PC-3 (cell line): ENCODE results near the gene ZNF507. TPM values are rescaled to one million over a fixed set of nuclear protein-coding genes. Genes with fewer than 3 reads are reported as not detected.

ENCODE experiments used
- ATAC-seq: fragments of 200-7000 bp; cut with Tn5 transposase; 2 replicates; pipeline ENCODE4 v1.9.1; 2020; ENCODE audit warnings: mild to moderate bottlenecking, moderate library complexity
- BruUV-seq: library from RNA; stranded (reverse); fragments of 400-500 nt; replicated peaks from 2 replicates; lab custom pipeline; 2021; lab: Mats Ljungman, UMichigan
- CTCF ChIA-PET: fragments of 300-600 bp; sonication (Branson Sonifier 250); formaldehyde crosslinking; loops from one replicate; lab custom pipeline; 2022; ENCODE audit warnings: antibody characterized with exemption; lab: Charles Lee
- POLR2A ChIA-PET: fragments of 300-600 bp; sonication (Branson Sonifier 250); formaldehyde crosslinking; loops from one replicate; lab custom pipeline; 2022; ENCODE audit warnings: antibody characterized with exemption; ENCODE audit not compliant: unreplicated experiment; lab: Charles Lee
- DNase-seq: peaks from one replicate; pipeline ENCODE4 v3.0.0-alpha.2; 2015
- H2AFZ ChIP-seq: fragments of 300-600 bp; sonication (generic); 2 replicates; pipeline ENCODE4 v1.6.0; 2016; ENCODE audit warnings: antibody characterized with exemption, low read length
- H3F3A ChIP-seq: fragments of 300-600 bp; sonication (generic); one replicate; pipeline ENCODE4 v1.6.0; 2017; ENCODE audit warnings: antibody characterized with exemption, low read length, control low read depth, mild to moderate bottlenecking; ENCODE audit not compliant: unreplicated experiment
- H3K27ac ChIP-seq: fragments of 300-600 bp; sonication (generic); 2 replicates; pipeline ENCODE4 v1.5.1; 2016; ENCODE audit warnings: mild to moderate bottlenecking, low read length
- H3K27me3 ChIP-seq: fragments of 300-600 bp; sonication (generic); 2 replicates; pipeline ENCODE4 v1.6.1; 2016; ENCODE audit warnings: low read length, mixed read lengths
- H3K36me3 ChIP-seq: fragments of 300-600 bp; sonication (generic); 2 replicates; pipeline ENCODE4 v1.6.1; 2016; ENCODE audit warnings: low read depth, mixed run types, low read length, mixed read lengths
- H3K4me1 ChIP-seq: fragments of 300-600 bp; sonication (generic); 2 replicates; pipeline ENCODE4 v1.5.1; 2016; ENCODE audit warnings: low read length; ENCODE audit not compliant: insufficient read depth
- H3K4me2 ChIP-seq: fragments of 300-600 bp; sonication (generic); 2 replicates; pipeline ENCODE4 v1.6.0; 2016; ENCODE audit warnings: low read length
- H3K4me3 ChIP-seq: fragments of 300-600 bp; sonication (generic); 2 replicates; pipeline ENCODE4 v1.5.1; 2016; ENCODE audit warnings: mild to moderate bottlenecking, low read length, mixed read lengths
- H3K79me2 ChIP-seq: fragments of 300-600 bp; sonication (generic); 2 replicates; pipeline ENCODE4 v1.6.1; 2017; ENCODE audit warnings: low read length, mixed read lengths
- H3K9ac ChIP-seq: fragments of 300-600 bp; sonication (generic); 2 replicates; pipeline ENCODE4 v1.6.0; 2016; ENCODE audit warnings: mild to moderate bottlenecking, low read length
- H3K9me2 ChIP-seq: fragments of 300-600 bp; sonication (generic); replicated peaks from 2 replicates; pipeline ENCODE4 v1.6.1; 2016; ENCODE audit warnings: mixed run types, low read length, mixed read lengths
- H3K9me3 ChIP-seq: fragments of 300-600 bp; sonication (generic); 2 replicates; pipeline ENCODE4 v1.6.1; 2016; ENCODE audit warnings: low read length, mixed read lengths
- H4K20me1 ChIP-seq: fragments of 300-600 bp; sonication (generic); 2 replicates; pipeline ENCODE4 v1.6.1; 2016; ENCODE audit warnings: low read length, mixed read lengths
- CTCF ChIP-seq: fragments of 300-600 bp; sonication (generic); conservative IDR thresholded peaks from 2 replicates; pipeline ENCODE4 v1.5.1; 2017; ENCODE audit warnings: antibody characterized with exemption, low read depth, mild to moderate bottlenecking, low read length
- EZH2 ChIP-seq: fragments of 300-600 bp; sonication (generic); IDR thresholded peaks from one replicate; pipeline ENCODE4 v1.6.1; 2017; ENCODE audit warnings: antibody characterized with exemption, mild to moderate bottlenecking, low read length; ENCODE audit not compliant: unreplicated experiment
- EZH2phosphoT487 ChIP-seq: fragments of 300-600 bp; sonication (generic); IDR thresholded peaks from 2 replicates; pipeline ENCODE4 v1.6.1; 2018; ENCODE audit warnings: mild to moderate bottlenecking, antibody characterized with exemption, low read length, borderline replicate concordance
- intact Hi-C: fragments of 100-400 bp; cut with micrococcal nuclease; formaldehyde crosslinking; loops from 2 replicates; pipeline ENCODE4 v1.9.0; 2023
- total RNA-seq: library from RNA; depleted of rRNA; stranded (reverse); fragments of >200 nt; gene quantifications from 2 replicates; pipeline ENCODE4 v1.2.3, GENCODE V29; 2014

Gene ZNF507
- total RNA-seq, 1 experiment from 2014 or later: 4.9 TPM

GRCh38 chr19:32380269-32380668 lies 34.9 kb downstream of the ZNF507 start:
- TF ChIP-seq EZH2: no peak
- no peak for TF ChIP-seq EZH2phosphoT487
- no peak for TF ChIP-seq CTCF
- ATAC-seq (no peak), DNase-seq (no peak)
- no peaks in the 10 kb centered on the region for H3K27me3 ChIP-seq
- CTCF ChIA-PET: no interaction called here
- no peaks in the 10 kb centered on the region for H3K9me2 ChIP-seq
- POLR2A ChIA-PET: no interaction called here
- peaks cover under 1% of the 10 kb centered on the region; the same call in 1 of the 2 replicates for H3K79me2 ChIP-seq
- no peak overlapping the region for H2AFZ ChIP-seq
- no peak overlapping the region for H3K9ac ChIP-seq
- peaks cover 2% of the 10 kb centered on the region; the same call in 1 of the 2 replicates for H3K4me1 ChIP-seq
- no peaks in the 10 kb centered on the region for H3F3A ChIP-seq
- intact Hi-C loops: no loop called here
- BruUV-seq: no TSS peak
- no peak overlapping the region for H3K4me2 ChIP-seq
- H4K20me1 ChIP-seq: no peaks in the 10 kb centered on the region
- no peak overlapping the region for H3K27ac ChIP-seq
- H3K36me3 ChIP-seq: peaks cover 7% of the 10 kb centered on the region; the same call in 1 of the 2 replicates
- no peak overlapping the region for H3K4me3 ChIP-seq
- no peaks in the 10 kb centered on the region for H3K9me3 ChIP-seq

- Histone ChIP-seq H2AFZ (no peak overlapping the region), H3K36me3 (peaks cover 1% of the 10 kb centered on the region; the same call in 1 of the 2 replicates), H3K9me2 (no peaks in the 10 kb centered on the region), H3K9me3 (no peaks in the 10 kb centered on the region), H3K4me1 (peaks cover 6% of the 10 kb centered on the region), H4K20me1 (no peaks in the 10 kb centered on the region), H3F3A (no peaks in the 10 kb centered on the region), H3K4me2 (no peak overlapping the region), H3K79me2 (no peaks in the 10 kb centered on the region), H3K27me3 (no peaks in the 10 kb centered on the region), H3K9ac (no peak overlapping the region), H3K27ac (no peak overlapping the region), H3K4me3 (no peak overlapping the region)
- intact Hi-C loops: no loop called here
- POLR2A ChIA-PET: no interaction called here
- no TSS peak for BruUV-seq
- CTCF ChIA-PET: no interaction called here
- DNase-seq (peak; percentile 17), ATAC-seq (peak; percentile 63; the same call in 1 of the 2 replicates)
- no peak for TF ChIP-seq EZH2phosphoT487
- TF ChIP-seq EZH2: no peak
- no peak for TF ChIP-seq CTCF
These were observed 42.4 kb downstream of the ZNF507 start for GRCh38 chr19:32387701-32388392.

GRCh38 chr19:32388393-32388855 lies 43.0 kb downstream of the ZNF507 start:
- ChIA-PET POLR2A (no interaction called here), CTCF (no interaction called here)
- Histone ChIP-seq H4K20me1 (no peaks in the 10 kb centered on the region), H3K9me3 (no peaks in the 10 kb centered on the region), H2AFZ (no peak overlapping the region), H3K4me1 (peaks cover 6% of the 10 kb centered on the region), H3K9me2 (no peaks in the 10 kb centered on the region), H3K27me3 (no peaks in the 10 kb centered on the region), H3K4me2 (no peak overlapping the region), H3K27ac (no peak overlapping the region), H3K36me3 (no peaks in the 10 kb centered on the region), H3K79me2 (no peaks in the 10 kb centered on the region), H3K4me3 (no peak overlapping the region), H3F3A (no peaks in the 10 kb centered on the region), H3K9ac (no peak overlapping the region)
- DNase-seq (no peak), ATAC-seq (no peak)
- intact Hi-C loops: no loop called here
- no TSS peak for BruUV-seq
- TF ChIP-seq EZH2: no peak
- no peak for TF ChIP-seq EZH2phosphoT487
- no peak for TF ChIP-seq CTCF
